COLO668 (cell line): ENCODE data around the gene ACTRT2.

ENCODE experiments used
- DNase-seq: peaks from one replicate; lab custom pipeline; 2025; ENCODE audit not compliant: unreplicated experiment; lab: John Stamatoyannopoulos, UW

Gene ACTRT2

GRCh38 chr1:3002349-3003038, 18.8 kb upstream of the ACTRT2 start:
- no peak for DNase-seq

GRCh38 chr1:3003039-3003940, 18.0 kb upstream of the ACTRT2 start:
- no peak for DNase-seq

GRCh38 chr1:3003941-3004270, 17.4 kb upstream of the ACTRT2 start:
- DNase-seq: no peak

- no peak for DNase-seq
Observed at GRCh38 chr1:3004285-3005205, 16.7 kb upstream of the ACTRT2 start.

GRCh38 chr1:3005771-3006170, 15.5 kb upstream of the ACTRT2 start:
- DNase-seq: no peak

GRCh38 chr1:3007298-3008147, 13.7 kb upstream of the ACTRT2 start:
- DNase-seq: no peak

- DNase-seq: no peak
Observed at GRCh38 chr1:3009021-3009420, 12.2 kb upstream of the ACTRT2 start.

- no peak for DNase-seq
Observed at GRCh38 chr1:3009556-3009955, 11.7 kb upstream of the ACTRT2 start.

GRCh38 chr1:3011127-3011526, 10.1 kb upstream of the ACTRT2 start:
- DNase-seq: no peak

GRCh38 chr1:3011631-3012455, 9.4 kb upstream of the ACTRT2 start:
- DNase-seq: no peak

- peak; percentile 38 for DNase-seq
Observed at GRCh38 chr1:3012456-3013291, 8.6 kb upstream of the ACTRT2 start.

GRCh38 chr1:3013371-3014049, 7.8 kb upstream of the ACTRT2 start:
- no peak for DNase-seq

- DNase-seq: no peak
Observed at GRCh38 chr1:3014050-3014440, 7.2 kb upstream of the ACTRT2 start.

- no peak for DNase-seq
Observed at GRCh38 chr1:3014443-3015268, 6.6 kb upstream of the ACTRT2 start.

GRCh38 chr1:3015269-3015635, 6.0 kb upstream of the ACTRT2 start:
- no peak for DNase-seq

- DNase-seq: no peak
Observed at GRCh38 chr1:3015744-3016143, 5.5 kb upstream of the ACTRT2 start.

- DNase-seq: no peak
Observed at GRCh38 chr1:3016641-3017439, 4.4 kb upstream of the ACTRT2 start.
